Activated T-cell treated with anti-CD3 and anti-CD28 coated beads, Interleukin-2, amount 50 U/mL, for 4 hours (primary cell): Measurements from ENCODE around the gene TOGARAM2. TPM values are rescaled to one million over a fixed set of nuclear protein-coding genes. Genes with fewer than 3 reads are reported as not detected.

ENCODE experiments used
- ATAC-seq, 2 donors: fragments of 200-7000 bp; cut with Tn5 transposase; one replicate each; pipeline ENCODE4 v1.10.0; 2021
- DNase-seq: peaks from one replicate; pipeline ENCODE4 v3.0.0-alpha.2; 2020
- H3K27me3 Mint-ChIP-seq: one replicate; pipeline ENCODE4 v1.8.0; 2021; ENCODE audit warnings: low read depth, mixed read lengths
- H3K36me3 Mint-ChIP-seq: one replicate; pipeline ENCODE4 v1.8.0; 2022; ENCODE audit warnings: mixed read lengths; ENCODE audit not compliant: insufficient read depth
- H3K4me1 Mint-ChIP-seq: one replicate; pipeline ENCODE4 v1.8.0; 2021; ENCODE audit warnings: low read depth, mixed read lengths
- H3K4me3 Mint-ChIP-seq: one replicate; pipeline ENCODE4 v1.8.0; 2021; ENCODE audit warnings: mild to moderate bottlenecking, moderate library complexity, mixed read lengths
- H3K9me3 Mint-ChIP-seq: one replicate; pipeline ENCODE4 v1.8.0; 2021; ENCODE audit warnings: mixed read lengths
- total RNA-seq, 3 donors: library from RNA; stranded (reverse); gene quantifications; one replicate each; pipeline ENCODE4 v1.2.1, GENCODE V29; 2021

Gene TOGARAM2
- total RNA-seq, 3 donors from 2014 or later = 2.3 to 7.6 (median 5.1) TPM

- no peaks in the 10 kb centered on the region for H3K27me3 Mint-ChIP-seq
- peak overlapping the region; percentile 86 for H3K4me3 Mint-ChIP-seq
- no peak for DNase-seq
- peak; percentile 5 to 6 for ATAC-seq
- H3K9me3 Mint-ChIP-seq = no peaks in the 10 kb centered on the region
- H3K36me3 Mint-ChIP-seq = no peaks in the 10 kb centered on the region
- peaks cover 85% of the 10 kb centered on the region for H3K4me1 Mint-ChIP-seq
Measured at GRCh38 chr2:29014331-29014730, 33.2 kb downstream of the TOGARAM2 start.

GRCh38 chr2:29014811-29015421 is 33.8 kb downstream of the TOGARAM2 start:
- peaks cover 79% of the 10 kb centered on the region for H3K4me1 Mint-ChIP-seq
- H3K36me3 Mint-ChIP-seq = no peaks in the 10 kb centered on the region
- H3K27me3 Mint-ChIP-seq = no peaks in the 10 kb centered on the region
- no peaks in the 10 kb centered on the region for H3K9me3 Mint-ChIP-seq
- DNase-seq = peak; percentile 64
- peak overlapping the region; percentile 86 for H3K4me3 Mint-ChIP-seq
- ATAC-seq = peak; percentile 87 to 89

- H3K9me3 Mint-ChIP-seq = no peaks in the 10 kb centered on the region
- no peaks in the 10 kb centered on the region for H3K36me3 Mint-ChIP-seq
- DNase-seq (no peak), ATAC-seq (no peak)
- peaks cover 74% of the 10 kb centered on the region for H3K4me1 Mint-ChIP-seq
- no peaks in the 10 kb centered on the region for H3K27me3 Mint-ChIP-seq
- H3K4me3 Mint-ChIP-seq = peak overlapping the region; percentile 86
Measured at GRCh38 chr2:29015701-29016470, 34.8 kb downstream of the TOGARAM2 start.

- Mint-ChIP-seq H3K36me3 (peaks cover 1% of the 10 kb centered on the region), H3K4me3 (peak overlapping the region; percentile 25)
- ATAC-seq = no peak
Measured at GRCh38 chr2:29016504-29016903, 35.4 kb downstream of the TOGARAM2 start.

GRCh38 chr2:29017716-29018435 is 36.8 kb downstream of the TOGARAM2 start:
- Mint-ChIP-seq H3K4me1 (peaks cover 54% of the 10 kb centered on the region), H3K9me3 (no peaks in the 10 kb centered on the region), H3K36me3 (peaks cover 3% of the 10 kb centered on the region), H3K27me3 (no peaks in the 10 kb centered on the region), H3K4me3 (no peak overlapping the region)
- DNase-seq (no peak), ATAC-seq (no peak)

More at GRCh38 chr2:29016504-29016903, 35.4 kb downstream of the TOGARAM2 start:
- Mint-ChIP-seq H3K4me1 (peaks cover 68% of the 10 kb centered on the region), H3K9me3 (no peaks in the 10 kb centered on the region), H3K27me3 (no peaks in the 10 kb centered on the region)
- DNase-seq = no peak

- H3K4me3 Mint-ChIP-seq = no peak overlapping the region
- peaks cover 14% of the 10 kb centered on the region for H3K4me1 Mint-ChIP-seq
- no peaks in the 10 kb centered on the region for H3K9me3 Mint-ChIP-seq
- H3K36me3 Mint-ChIP-seq = peaks cover 3% of the 10 kb centered on the region
- no peaks in the 10 kb centered on the region for H3K27me3 Mint-ChIP-seq
- no peak for DNase-seq
- ATAC-seq = no peak
Measured at GRCh38 chr2:29021886-29022285, 40.8 kb downstream of the TOGARAM2 start.

- no peaks in the 10 kb centered on the region for H3K27me3 Mint-ChIP-seq
- no peak overlapping the region for H3K4me3 Mint-ChIP-seq
- peaks cover 11% of the 10 kb centered on the region for H3K4me1 Mint-ChIP-seq
- H3K9me3 Mint-ChIP-seq = no peaks in the 10 kb centered on the region
- ATAC-seq = no peak
- no peak for DNase-seq
- peaks cover 3% of the 10 kb centered on the region for H3K36me3 Mint-ChIP-seq
Measured at GRCh38 chr2:29022679-29023078, 41.6 kb downstream of the TOGARAM2 start.

GRCh38 chr2:29023188-29023587 is 42.1 kb downstream of the TOGARAM2 start:
- Mint-ChIP-seq H3K27me3 (no peaks in the 10 kb centered on the region), H3K4me1 (peaks cover 7% of the 10 kb centered on the region), H3K9me3 (no peaks in the 10 kb centered on the region), H3K36me3 (peaks cover 3% of the 10 kb centered on the region), H3K4me3 (no peak overlapping the region)
- ATAC-seq (no peak), DNase-seq (no peak)

- H3K4me1 Mint-ChIP-seq = peaks cover 5% of the 10 kb centered on the region
- no peak for ATAC-seq
- no peaks in the 10 kb centered on the region for H3K9me3 Mint-ChIP-seq
- no peak overlapping the region for H3K4me3 Mint-ChIP-seq
- no peak for DNase-seq
- H3K36me3 Mint-ChIP-seq = peaks cover 3% of the 10 kb centered on the region
- no peaks in the 10 kb centered on the region for H3K27me3 Mint-ChIP-seq
Measured at GRCh38 chr2:29024882-29025430, 43.9 kb downstream of the TOGARAM2 start.

- no peak for ATAC-seq
- no peak overlapping the region for H3K4me3 Mint-ChIP-seq
- no peaks in the 10 kb centered on the region for H3K27me3 Mint-ChIP-seq
- H3K4me1 Mint-ChIP-seq = no peaks in the 10 kb centered on the region
- DNase-seq = no peak
- peaks cover 3% of the 10 kb centered on the region for H3K36me3 Mint-ChIP-seq
- H3K9me3 Mint-ChIP-seq = no peaks in the 10 kb centered on the region
Measured at GRCh38 chr2:29025711-29026110, 44.6 kb downstream of the TOGARAM2 start.

GRCh38 chr2:29031046-29031445 is 49.9 kb downstream of the TOGARAM2 start:
- Mint-ChIP-seq H3K9me3 (no peaks in the 10 kb centered on the region), H3K4me1 (peaks cover 7% of the 10 kb centered on the region), H3K27me3 (no peaks in the 10 kb centered on the region), H3K36me3 (no peaks in the 10 kb centered on the region), H3K4me3 (no peak overlapping the region)
- ATAC-seq = no peak
- no peak for DNase-seq

- no peaks in the 10 kb centered on the region for H3K9me3 Mint-ChIP-seq
- no peak for ATAC-seq
- no peak overlapping the region for H3K4me3 Mint-ChIP-seq
- peaks cover 7% of the 10 kb centered on the region for H3K4me1 Mint-ChIP-seq
- no peaks in the 10 kb centered on the region for H3K36me3 Mint-ChIP-seq
- H3K27me3 Mint-ChIP-seq = no peaks in the 10 kb centered on the region
- no peak for DNase-seq
Measured at GRCh38 chr2:29032189-29032588, 51.1 kb downstream of the TOGARAM2 start.

GRCh38 chr2:29033172-29033571 is 52.1 kb downstream of the TOGARAM2 start:
- ATAC-seq (no peak), DNase-seq (no peak)
- Mint-ChIP-seq H3K4me3 (no peak overlapping the region), H3K9me3 (no peaks in the 10 kb centered on the region), H3K36me3 (no peaks in the 10 kb centered on the region), H3K4me1 (peaks cover 7% of the 10 kb centered on the region), H3K27me3 (no peaks in the 10 kb centered on the region)

GRCh38 chr2:29033656-29034055 is 52.6 kb downstream of the TOGARAM2 start:
- Mint-ChIP-seq H3K4me1 (peaks cover 7% of the 10 kb centered on the region), H3K36me3 (no peaks in the 10 kb centered on the region), H3K9me3 (no peaks in the 10 kb centered on the region), H3K27me3 (no peaks in the 10 kb centered on the region), H3K4me3 (no peak overlapping the region)
- ATAC-seq (no peak), DNase-seq (no peak)
